B cell (primary cell): ENCODE data around the gene RBP4. TPM values are rescaled to one million over a fixed set of nuclear protein-coding genes. Genes with fewer than 3 reads are reported as not detected.
A peak's percentile ranks its signal among the peaks of the same experiment; 100 is the strongest.

Experiments used
- ATAC-seq: fragments of 200-7000 bp; cut with Tn5 transposase; one replicate; pipeline ENCODE4 v1.10.0; 2021; ENCODE audit warnings: low read depth, mild to moderate bottlenecking, moderate number of reproducible peaks, moderate library complexity
- CTCF ChIA-PET: fragments of 350-600 bp; sonication (Branson Sonifier 250); formaldehyde crosslinking; loops from one replicate; lab custom pipeline; 2021; ENCODE audit warnings: antibody characterized with exemption, inconsistent platforms; lab: Charles Lee
- POLR2A ChIA-PET: fragments of 350-600 bp; sonication (Branson Sonifier 250); formaldehyde crosslinking; loops from one replicate; lab custom pipeline; 2021; ENCODE audit warnings: antibody characterized with exemption; lab: Charles Lee
- DNase-seq: peaks from one replicate; pipeline ENCODE4 v3.0.0; 2013
- H2AFZ ChIP-seq: 2 replicates; pipeline ENCODE4 v1.6.1; 2012; ENCODE audit warnings: mild to moderate bottlenecking, low read depth, low read length; ENCODE audit not compliant: insufficient read depth, poor library complexity, severe bottlenecking
- H3K27ac ChIP-seq, 2 donors: 1 replicate in 1 of 2; 2 replicates in 1 of 2; pipeline ENCODE4 v1.5.1; 2012 to 2013; ENCODE audit warnings: low read length in 2 of 2, mild to moderate bottlenecking in 2 of 2, moderate library complexity in 1 of 2
- H3K27me3 ChIP-seq, 4 experiments: fragments of 200-600 bp in 1 of 4; sonication (generic) in 1 of 4; replicated peaks in 1 of 4; 1 replicate in 2 of 4; 2 replicates in 2 of 4; pipeline versions ENCODE4 v1.6.1 to v1.7.0; 2013 to 2016; ENCODE audit warnings: low read length in 3 of 4, mild to moderate bottlenecking in 2 of 4, mixed read lengths in 1 of 4, moderate library complexity in 1 of 4; ENCODE audit not compliant: insufficient read depth in 4 of 4, control insufficient read depth in 3 of 4; ENCODE audit errors: control extremely low read depth in 1 of 4
- H3K36me3 ChIP-seq, 2 experiments: replicated peaks in 1 of 2; 1 replicate in 1 of 2; 2 replicates in 1 of 2; pipeline versions ENCODE4 v1.6.1 to v1.7.1; 2013; ENCODE audit warnings: low read length in 1 of 2; ENCODE audit not compliant: insufficient read depth in 2 of 2, control insufficient read depth in 1 of 2; ENCODE audit errors: control extremely low read depth in 1 of 2, extremely low read depth in 1 of 2
- H3K4me1 ChIP-seq, 2 donors: fragments of 200-600 bp in 1 of 2; sonication (generic) in 1 of 2; 1 replicate in 1 of 2; 2 replicates in 1 of 2; pipeline versions ENCODE4 v1.5.1 to v1.6.1; 2013 to 2017; ENCODE audit warnings: low read length in 2 of 2; ENCODE audit not compliant: control insufficient read depth in 2 of 2, insufficient read depth in 2 of 2
- H3K4me2 ChIP-seq: replicated peaks from 2 replicates; pipeline ENCODE3; 2012; ENCODE audit warnings: mild to moderate bottlenecking, low read depth, low read length; ENCODE audit not compliant: poor library complexity, severe bottlenecking
- H3K4me3 ChIP-seq, 5 experiments: fragments of 200-600 bp in 1 of 5; sonication (generic) in 1 of 5; 1 replicate in 3 of 5; 2 replicates in 2 of 5; pipeline versions ENCODE4 v1.5.1 to v1.7.0; 2011 to 2016; ENCODE audit warnings: low read length in 4 of 5, mild to moderate bottlenecking in 4 of 5, low read depth in 2 of 5, control low read depth in 1 of 5, moderate library complexity in 1 of 5; ENCODE audit not compliant: insufficient read depth in 1 of 5; ENCODE audit errors: control extremely low read depth in 1 of 5, extremely low read depth in 1 of 5
- H3K79me2 ChIP-seq: fragments of 200-600 bp; sonication (generic); one replicate; pipeline ENCODE4 v1.6.0; 2016; ENCODE audit warnings: low read length; ENCODE audit not compliant: control insufficient read depth, insufficient read depth
- H3K9ac ChIP-seq: fragments of 200-600 bp; sonication (generic); 2 replicates; pipeline ENCODE4 v1.6.1; 2017; ENCODE audit warnings: mild to moderate bottlenecking, low read length, moderate library complexity
- H3K9me3 ChIP-seq, 3 donors: one replicate each; pipeline versions ENCODE4 v1.6.1 to v1.7.1; 2013; ENCODE audit warnings: low read length in 2 of 3; ENCODE audit not compliant: control insufficient read depth in 2 of 3, insufficient read depth in 1 of 3; ENCODE audit errors: control extremely low read depth in 1 of 3
- H4K20me1 ChIP-seq: 2 replicates; pipeline ENCODE4 v1.6.0; 2012; ENCODE audit warnings: mild to moderate bottlenecking, low read length; ENCODE audit not compliant: insufficient read depth, control insufficient read depth, poor library complexity, severe bottlenecking
- H3K27ac Mint-ChIP-seq: one replicate; pipeline ENCODE4 v1.8.0; 2021; ENCODE audit warnings: mixed read lengths
- H3K27me3 Mint-ChIP-seq: one replicate; pipeline ENCODE4 v1.8.0; 2021; ENCODE audit warnings: mixed read lengths
- H3K4me1 Mint-ChIP-seq: one replicate; pipeline ENCODE4 v1.8.0; 2021; ENCODE audit warnings: mixed read lengths
- H3K4me3 Mint-ChIP-seq: one replicate; pipeline ENCODE4 v1.8.0; 2021; ENCODE audit warnings: mixed read lengths
- H3K9me3 Mint-ChIP-seq: one replicate; pipeline ENCODE4 v1.8.0; 2022; ENCODE audit warnings: mixed read lengths; ENCODE audit not compliant: insufficient read depth
- EZH2 ChIP-seq: IDR thresholded peaks from 2 replicates; pipeline ENCODE4 v1.6.1; 2012; ENCODE audit warnings: borderline replicate concordance, low read depth, mild to moderate bottlenecking, moderate library complexity, low read length; ENCODE audit not compliant: insufficient read depth, poor library complexity, severe bottlenecking
- WGBS: methylation state at CpG from one replicate; pipeline ENCODE4 v1.1.5; 2013; ENCODE audit warnings: missing lambda C conversion rate; ENCODE audit not compliant: insufficient coverage; 5-methylcytosine and 5-hydroxymethylcytosine counted together
- intact Hi-C: fragments of 100-400 bp; cut with micrococcal nuclease; formaldehyde crosslinking; loops from one replicate; pipeline ENCODE4 v1.10.0; 2022
- polyA plus RNA-seq: library from polyadenylated mRNA; depleted of rRNA; stranded (reverse); fragments of >200 nt; gene quantifications from 2 replicates; pipeline ENCODE4 v1.2.3, GENCODE V29; 2012
- total RNA-seq, 2 donors: library from RNA; stranded (reverse); fragments of 120-200 nt in 1 of 2; gene quantifications; 1 replicate in 1 of 2; 2 replicates in 1 of 2; pipeline versions ENCODE4 v1.2.3 to v1.2.4, GENCODE V29; 2013 to 2022
- TF ChIP-seq, protein P1 (sequence below): fragments of 200-600 bp; IDR thresholded peaks from one replicate; pipeline ENCODE4 v1.8.0; 2022; ENCODE audit warnings: antibody characterized with exemption, mild to moderate bottlenecking

RBP4 gene
- total and polyA plus RNA-seq, 2 donors (not counting 1 experiment from before 2014, with no cell fraction given): not detected

DNA sequence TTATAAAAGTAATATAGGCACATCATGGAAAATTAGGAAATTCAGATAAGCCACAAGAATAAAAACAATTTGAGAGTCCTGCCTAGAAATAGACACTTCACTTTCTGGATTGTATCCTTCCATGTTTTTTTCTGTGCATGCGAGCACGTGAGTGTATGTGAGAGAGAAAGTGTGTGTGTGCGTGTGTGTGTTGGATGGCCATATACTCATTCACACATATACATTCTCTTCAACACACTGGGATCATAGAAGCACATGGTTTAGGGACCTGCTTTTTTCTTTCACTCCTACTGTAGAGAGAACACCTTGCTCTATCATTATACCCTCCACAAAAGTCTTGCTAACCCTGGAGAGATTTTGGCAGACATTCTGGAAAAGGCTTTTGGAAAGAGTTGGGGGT, 27.1 kb downstream of the RBP4 start:
- H3K27ac ChIP-seq: no peak overlapping the region
- H3K27me3 ChIP-seq: peaks cover 0 to 15% (median 0%) of the 10 kb centered on the region in 4 experiments
- H2AFZ ChIP-seq: peak overlapping the region; percentile 13
- no peaks in the 10 kb centered on the region for H3K9me3 Mint-ChIP-seq
- H3K36me3 ChIP-seq: no peaks in the 10 kb centered on the region
- H3K4me1 Mint-ChIP-seq: peaks cover 2% of the 10 kb centered on the region
- H3K4me3 Mint-ChIP-seq: no peak overlapping the region
- no CpG with 5 or more reads among the region's 3 CpGs for WGBS
- H3K9me3 ChIP-seq: no peaks in the 10 kb centered on the region
- CTCF ChIA-PET: no interaction called here
- POLR2A ChIA-PET: no interaction called here
- DNase-seq (no peak), ATAC-seq (no peak)
- intact Hi-C loops: no loop called here
- H3K27me3 Mint-ChIP-seq: peaks cover 48% of the 10 kb centered on the region
- no peaks in the 10 kb centered on the region for H4K20me1 ChIP-seq
- no peak overlapping the region for H3K4me3 ChIP-seq
- no peak overlapping the region for H3K27ac Mint-ChIP-seq
- no peak for TF ChIP-seq EZH2
- TF ChIP-seq, protein P1, sequence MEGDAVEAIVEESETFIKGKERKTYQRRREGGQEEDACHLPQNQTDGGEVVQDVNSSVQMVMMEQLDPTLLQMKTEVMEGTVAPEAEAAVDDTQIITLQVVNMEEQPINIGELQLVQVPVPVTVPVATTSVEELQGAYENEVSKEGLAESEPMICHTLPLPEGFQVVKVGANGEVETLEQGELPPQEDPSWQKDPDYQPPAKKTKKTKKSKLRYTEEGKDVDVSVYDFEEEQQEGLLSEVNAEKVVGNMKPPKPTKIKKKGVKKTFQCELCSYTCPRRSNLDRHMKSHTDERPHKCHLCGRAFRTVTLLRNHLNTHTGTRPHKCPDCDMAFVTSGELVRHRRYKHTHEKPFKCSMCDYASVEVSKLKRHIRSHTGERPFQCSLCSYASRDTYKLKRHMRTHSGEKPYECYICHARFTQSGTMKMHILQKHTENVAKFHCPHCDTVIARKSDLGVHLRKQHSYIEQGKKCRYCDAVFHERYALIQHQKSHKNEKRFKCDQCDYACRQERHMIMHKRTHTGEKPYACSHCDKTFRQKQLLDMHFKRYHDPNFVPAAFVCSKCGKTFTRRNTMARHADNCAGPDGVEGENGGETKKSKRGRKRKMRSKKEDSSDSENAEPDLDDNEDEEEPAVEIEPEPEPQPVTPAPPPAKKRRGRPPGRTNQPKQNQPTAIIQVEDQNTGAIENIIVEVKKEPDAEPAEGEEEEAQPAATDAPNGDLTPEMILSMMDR: no peak
- no peak overlapping the region for H3K9ac ChIP-seq
- no peaks in the 10 kb centered on the region for H3K79me2 ChIP-seq
- H3K4me2 ChIP-seq: no peak overlapping the region
- H3K4me1 ChIP-seq: no peaks in the 10 kb centered on the region

DNA sequence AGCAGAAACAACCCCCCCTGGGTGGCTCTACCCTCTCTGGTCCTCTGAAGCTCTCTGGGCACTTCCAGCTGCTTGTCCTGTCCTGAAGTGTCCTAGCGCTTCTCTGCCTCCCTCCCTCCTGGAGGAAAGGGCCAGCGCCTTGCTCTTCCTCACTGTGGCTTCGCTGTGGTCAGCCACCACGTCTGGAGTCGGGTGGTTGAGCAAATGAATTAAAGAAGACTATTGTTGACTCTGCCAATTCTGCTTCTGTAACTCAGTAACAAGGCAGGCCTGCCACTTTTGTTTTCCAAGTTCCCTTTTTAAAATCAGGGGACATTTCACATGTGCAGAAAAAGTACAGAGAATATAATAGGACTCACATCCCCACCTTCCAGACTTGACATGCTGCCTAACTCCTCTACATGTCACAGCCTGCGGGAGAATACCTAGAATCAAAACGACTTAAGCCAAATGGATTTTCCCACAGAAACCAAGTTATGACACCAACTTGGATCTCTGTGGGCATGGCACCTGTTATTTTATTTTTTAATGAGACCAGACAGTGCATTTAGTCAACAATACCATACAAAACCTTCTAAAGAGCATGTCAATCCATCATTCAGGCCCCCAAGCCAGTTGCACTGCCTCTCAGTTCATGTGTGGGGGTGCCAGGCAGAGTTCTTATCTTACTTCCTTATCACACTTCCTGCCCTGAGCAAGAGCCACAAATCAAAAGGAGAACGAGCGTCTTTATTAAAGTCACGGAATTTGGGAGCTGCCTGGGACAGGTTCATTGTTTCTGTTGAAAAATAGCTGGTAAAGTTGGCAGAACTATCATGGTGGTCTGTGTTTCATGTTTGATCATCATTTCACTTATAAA, 27.8 kb downstream of the RBP4 start:
- Mint-ChIP-seq H3K9me3 (no peaks in the 10 kb centered on the region), H3K27me3 (peaks cover 50% of the 10 kb centered on the region), H3K4me1 (peaks cover 2% of the 10 kb centered on the region), H3K27ac (no peak overlapping the region), H3K4me3 (no peak overlapping the region)
- 6% methylated on average over 3 of the region's 10 CpGs for WGBS
- intact Hi-C loops: no loop called here
- Histone ChIP-seq H3K36me3 (no peaks in the 10 kb centered on the region), H3K27ac (no peak overlapping the region), H3K4me2 (no peak overlapping the region), H3K27me3 (peaks cover 0 to 21% (median 3%) of the 10 kb centered on the region in 4 experiments), H3K4me1 (no peaks in the 10 kb centered on the region), H3K4me3 (no peak overlapping the region), H3K79me2 (no peaks in the 10 kb centered on the region), H4K20me1 (no peaks in the 10 kb centered on the region), H3K9ac (no peak overlapping the region), H2AFZ (peak overlapping the region; percentile 13), H3K9me3 (no peaks in the 10 kb centered on the region)
- no peak for DNase-seq
- POLR2A ChIA-PET: no interaction called here
- CTCF ChIA-PET: no interaction called here
- TF ChIP-seq, protein P1: no peak
- no peak for TF ChIP-seq EZH2
- no peak for ATAC-seq
